H1 (cell line): Measurements from ENCODE around the gene KLHL9. TPM values are rescaled to one million over a fixed set of nuclear protein-coding genes. Genes with fewer than 3 reads are reported as not detected.

ENCODE experiments used
- EZH2 ChIP-seq: fragments of 200-600 bp; sonication (generic); IDR thresholded peaks from 2 replicates; pipeline ENCODE4 v1.7.1; 2012; ENCODE audit warnings: low read depth, mild to moderate bottlenecking, moderate library complexity, low read length, inconsistent platforms; ENCODE audit not compliant: severe bottlenecking
- KDM1A ChIP-seq: fragments of 200-600, 300-600 bp; sonication (generic); IDR thresholded peaks from 2 replicates; pipeline ENCODE4 v1.7.1; 2016; ENCODE audit warnings: mild to moderate bottlenecking, low read length, borderline replicate concordance
- RAD21 ChIP-seq, 2 experiments: IDR thresholded peaks in 1 of 2; conservative IDR thresholded peaks in 1 of 2; 2 replicates each; pipeline ENCODE4 v1.6.1; 2011; ENCODE audit warnings: low read depth in 2 of 2, low read length in 2 of 2, improper control_type of control experiment in 1 of 2, inconsistent platforms in 1 of 2, mild to moderate bottlenecking in 1 of 2, moderate library complexity in 1 of 2
- polyA plus RNA-seq, 7 experiments: library from polyadenylated mRNA; depleted of rRNA in 3 of 7; stranded (reverse) in 5 of 7; unstranded in 2 of 7; fragments of >200 nt in 5 of 7; fragments of 200-250 nt in 2 of 7; gene quantifications; 1 replicate in 5 of 7; 2 replicates in 1 of 7; 4 replicates in 1 of 7; pipeline versions ENCODE4 v1.2.1 to v1.2.3, GENCODE V29; 2011 to 2013; ENCODE audit warnings: missing spikeins in 2 of 7, mixed read lengths in 2 of 7
- total RNA-seq: library from RNA; stranded (reverse); fragmentation: NEBNext Ultra II Directional; extraction: Animal tissue kit (Norgen Biotek cat#: 25700); gene quantifications from 2 replicates; pipeline ENCODE4 v1.2.1, GENCODE V29; 2021

The KLHL9 gene
- total and polyA plus RNA-seq, 2 of the 8 experiments (the other 6 are each of a cell fraction or from before 2014, with no cell fraction given) = 4.9 to 15.7 TPM

GRCh38 chr9:21294904-21295538, 40.2 kb downstream of the KLHL9 start (continued):
- TF ChIP-seq RAD21 (IDR thresholded peaks at IDR 0.05 in 1 of 2, conservative IDR thresholded peaks at IDR 0.05 in 1 of 2; ENCODE audit: low read depth in 2 of 2, low read length in 2 of 2) (no peak), EZH2 (no peak), KDM1A (no peak)
- TF ChIP-seq, all 59 proteins: peak for 0
